ENCODE results near the gene SORBS1. TPM values are rescaled to one million over a fixed set of nuclear protein-coding genes. Genes with fewer than 3 reads are reported as not detected.

Gene SORBS1
- total and polyA plus RNA-seq, 9 of the 15 experiments (the other 6 are each of a cell fraction or from before 2014, with no cell fraction given) = 2.0 to 13.3 (median 6.5) TPM

GRCh38 chr10:95359466-95359865 lies 201.7 kb downstream of the SORBS1 start:
- ATAC-seq = no peak
- no peak overlapping the region for H3K9ac ChIP-seq (ENCODE audit: insufficient read depth in 1 of 2, low read depth in 2 of 2, low read length in 2 of 2)
- DNase-seq (ENCODE audit: extremely low read depth in 1 of 4, low spot score in 3 of 4) = no peak
- FAIRE-seq = no peak
- H3K9me1 ChIP-seq (ENCODE audit: control insufficient read depth, insufficient read depth, low read length) = no peaks in the 10 kb centered on the region
- WGBS (ENCODE audit: insufficient coverage, low coverage, missing lambda C conversion rate) = 54% methylated on average over 6 of the region's 6 CpGs
- H3K4me2 ChIP-seq (ENCODE audit: insufficient read depth, low read length) = no peak overlapping the region
- ChIA-PET POLR2A (interaction anchor here (0.6 to 1.3 kb wide), 3 partner anchors 13 to 226 kb away, joined by 3 read pairs; no protein-coding TSS in a partner anchor), CTCF (ENCODE audit: low intra/inter-chr PET ratio) (interaction anchor here (0.8 kb wide), 1 partner anchor 113 kb away, joined by 3 read pairs; no protein-coding TSS in a partner anchor)
- TF ChIP-seq CHD1 (IDR thresholded peaks at IDR 0.05; ENCODE audit: low read length) (no peak), XRCC3 (IDR thresholded peaks at IDR 0.05) (no peak), ZNF41 (CRISPR knock-in tag; conservative IDR thresholded peaks at IDR 0.05) (no peak), ESRRB (CRISPR knock-in tag; IDR thresholded peaks at IDR 0.05; ENCODE audit: borderline replicate concordance) (no peak), PCBP2 (IDR thresholded peaks at IDR 0.05; ENCODE audit: low read depth, low read length, poor library complexity, severe bottlenecking) (no peak), NFRKB (IDR thresholded peaks at IDR 0.05; ENCODE audit: low read depth) (no peak), KAT2B (IDR thresholded peaks at IDR 0.05; ENCODE audit: low read depth, low read length) (no peak), DACH1 (IDR thresholded peaks at IDR 0.05; ENCODE audit: partially characterized antibody) (no peak), ETV6 (IDR thresholded peaks at IDR 0.05; ENCODE audit: borderline replicate concordance in 1 of 2, low read depth in 2 of 2, low read length in 1 of 2) (no peak), ETV6 (CRISPR knock-in tag; IDR thresholded peaks at IDR 0.05; ENCODE audit: borderline replicate concordance) (no peak), PPARD (CRISPR knock-in tag; IDR thresholded peaks at IDR 0.05) (no peak), NR4A1 (CRISPR knock-in tag; IDR thresholded peaks at IDR 0.05) (no peak), NR4A1 (tag; IDR thresholded peaks at IDR 0.05) (no peak), NR3C1 (CRISPR knock-in tag; IDR thresholded peaks at IDR 0.05) (no peak), RBM22 (IDR thresholded peaks at IDR 0.05; ENCODE audit: low read depth, low read length, poor library complexity, severe bottlenecking) (no peak)
- BruUV-seq (replicated peaks) = no TSS peak
- in situ Hi-C loops (cut with MboI) (no loop called here), intact Hi-C loops (cut with micrococcal nuclease) (no loop called here)
- H3K4me3 ChIP-seq = no peak overlapping the region
- H4K20me1 ChIP-seq (replicated peaks; ENCODE audit: control insufficient read depth, insufficient read depth, low read length) = no peaks in the 10 kb centered on the region; the same call in 1 of the 2 replicates
- H3K79me2 ChIP-seq (ENCODE audit: control insufficient read depth, insufficient read depth, low read length) = no peaks in the 10 kb centered on the region
- H3K27ac ChIP-seq (ENCODE audit: extremely low read depth, low read depth, low read length) = no peak overlapping the region
- H3K9me3 ChIP-seq (replicated peaks; ENCODE audit: control insufficient read depth, insufficient read depth, low read depth, low read length) = no peaks in the 10 kb centered on the region
- H2AFZ ChIP-seq (ENCODE audit: low read depth, low read length) = no peak overlapping the region
- H3K27me3 ChIP-seq (ENCODE audit: control insufficient read depth in 2 of 2, insufficient read depth in 2 of 2, low read length in 2 of 2) = no peaks in the 10 kb centered on the region
- H3K4me1 ChIP-seq (replicated peaks in 1 of 2; ENCODE audit: control insufficient read depth in 2 of 2, insufficient read depth in 2 of 2, low read length in 2 of 2) = peaks cover 0 to 6% of the 10 kb centered on the region in 2 experiments; a peak in 3 of 5 replicates
- no peaks in the 10 kb centered on the region for H3K36me3 ChIP-seq (ENCODE audit: control insufficient read depth, insufficient read depth, low read length)
